OCI-LY1 (cell line): ENCODE data around the gene HGFAC.

Experiments used
- H2AFZ ChIP-seq: fragments of 200-600 bp; sonication (generic), shearing (Covaris generic); 2 replicates; pipeline ENCODE4 v1.6.0; 2014; ENCODE audit warnings: antibody characterized with exemption, mild to moderate bottlenecking, low read length
- H3F3A ChIP-seq: fragments of 200-600 bp; sonication (generic), shearing (Covaris generic); 2 replicates; pipeline ENCODE4 v1.6.0; 2014; ENCODE audit warnings: mild to moderate bottlenecking, antibody characterized with exemption, low read length, moderate library complexity; ENCODE audit not compliant: insufficient read depth
- H3K27ac ChIP-seq: fragments of 200-600 bp; sonication (generic); 2 replicates; pipeline ENCODE4 v1.5.1; 2014; ENCODE audit warnings: low read length, mixed run types, mild to moderate bottlenecking, low read depth; ENCODE audit not compliant: poor library complexity, severe bottlenecking
- H3K27me3 ChIP-seq: fragments of 200-600 bp; sonication (generic); 2 replicates; pipeline ENCODE4 v1.6.0; 2014; ENCODE audit warnings: antibody characterized with exemption, mild to moderate bottlenecking, low read length, moderate library complexity; ENCODE audit not compliant: insufficient read depth
- H3K36me3 ChIP-seq: fragments of 200-600 bp; sonication (generic); 2 replicates; pipeline ENCODE4 v1.6.1; 2014; ENCODE audit warnings: mild to moderate bottlenecking, antibody characterized with exemption, low read length, moderate library complexity, mixed read lengths; ENCODE audit not compliant: insufficient read depth
- H3K4me1 ChIP-seq: fragments of 200-600 bp; sonication (generic); 2 replicates; pipeline ENCODE4 v1.5.1; 2014; ENCODE audit warnings: mild to moderate bottlenecking, low read length, moderate library complexity; ENCODE audit not compliant: insufficient read depth, severe bottlenecking
- H3K4me2 ChIP-seq: fragments of 200-600 bp; sonication (generic), shearing (Covaris generic); 2 replicates; pipeline ENCODE4 v1.6.1; 2014; ENCODE audit warnings: low read length
- H3K4me3 ChIP-seq: fragments of 200-600 bp; sonication (generic); 2 replicates; pipeline ENCODE4 v1.5.1; 2014; ENCODE audit warnings: low read length, low read depth, mild to moderate bottlenecking, mixed read lengths; ENCODE audit not compliant: poor library complexity, severe bottlenecking
- H3K79me2 ChIP-seq: fragments of 200-600 bp; shearing (Covaris generic); 2 replicates; pipeline ENCODE4 v1.6.1; 2016; ENCODE audit warnings: mixed run types, low read length, mixed read lengths; ENCODE audit not compliant: insufficient read depth
- H3K9ac ChIP-seq: fragments of 200-600 bp; sonication (generic), shearing (Covaris generic); 2 replicates; pipeline ENCODE4 v1.6.1; 2014; ENCODE audit warnings: mild to moderate bottlenecking, low read length, mixed read lengths
- H3K9me2 ChIP-seq: fragments of 200-600 bp; sonication (generic), shearing (Covaris generic); 2 replicates; pipeline ENCODE4 v1.6.1; 2014; ENCODE audit warnings: low read depth, mild to moderate bottlenecking, low read length, mixed read lengths
- H3K9me3 ChIP-seq: fragments of 200-600 bp; shearing (Covaris generic); 2 replicates; pipeline ENCODE4 v1.6.1; 2014; ENCODE audit warnings: low read length, mixed read lengths
- H4K20me1 ChIP-seq: fragments of 200-600 bp; sonication (generic), shearing (Covaris generic); 2 replicates; pipeline ENCODE4 v1.6.0; 2016; ENCODE audit warnings: mild to moderate bottlenecking, low read length; ENCODE audit not compliant: insufficient read depth
- EZH2 ChIP-seq: fragments of 200-600 bp; sonication (generic), shearing (Covaris generic); IDR thresholded peaks from 2 replicates; pipeline ENCODE4 v1.8.0; 2017; ENCODE audit warnings: borderline replicate concordance, mixed run types, mild to moderate bottlenecking, antibody characterized with exemption, low read length, moderate library complexity, mixed read lengths
- TF ChIP-seq, protein P1 (sequence below): fragments of 200-600 bp; sonication (generic), shearing (Covaris generic); IDR thresholded peaks from 2 replicates; pipeline ENCODE4 v1.5.1; 2017; ENCODE audit warnings: mild to moderate bottlenecking, antibody characterized with exemption, low read length, moderate library complexity, mixed read lengths

Gene HGFAC

DNA sequence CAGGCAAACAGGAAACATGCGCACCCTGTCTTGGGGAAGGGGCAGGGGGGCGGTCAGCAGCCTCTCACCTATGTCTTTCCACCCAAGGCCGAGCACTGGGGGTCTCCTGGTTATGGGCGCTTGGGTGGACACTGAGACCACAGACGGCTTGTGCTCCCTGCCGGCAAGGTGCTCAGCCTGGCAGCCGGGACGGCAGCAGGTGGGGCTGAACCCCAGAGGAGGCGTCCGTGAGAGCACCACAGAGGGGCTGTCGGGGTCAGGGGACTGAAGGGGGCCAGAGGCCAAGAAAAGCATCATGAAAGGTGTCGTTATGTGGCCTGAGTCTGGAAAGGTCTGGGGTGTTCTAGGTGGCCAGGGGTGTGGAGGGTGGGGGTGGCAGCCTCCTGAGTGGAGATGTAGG is 40.9 kb downstream of the HGFAC start:
- Histone ChIP-seq H3K9me2 (no peaks in the 10 kb centered on the region), H3K9me3 (no peaks in the 10 kb centered on the region), H4K20me1 (no peaks in the 10 kb centered on the region), H3K4me3 (no peak overlapping the region), H3K27me3 (no peaks in the 10 kb centered on the region), H3K4me2 (no peak overlapping the region), H2AFZ (no peak overlapping the region), H3K27ac (no peak overlapping the region), H3F3A (no peaks in the 10 kb centered on the region), H3K79me2 (no peaks in the 10 kb centered on the region), H3K4me1 (no peaks in the 10 kb centered on the region), H3K9ac (no peak overlapping the region), H3K36me3 (no peaks in the 10 kb centered on the region)
- TF ChIP-seq EZH2: no peak
- TF ChIP-seq, protein P1, sequence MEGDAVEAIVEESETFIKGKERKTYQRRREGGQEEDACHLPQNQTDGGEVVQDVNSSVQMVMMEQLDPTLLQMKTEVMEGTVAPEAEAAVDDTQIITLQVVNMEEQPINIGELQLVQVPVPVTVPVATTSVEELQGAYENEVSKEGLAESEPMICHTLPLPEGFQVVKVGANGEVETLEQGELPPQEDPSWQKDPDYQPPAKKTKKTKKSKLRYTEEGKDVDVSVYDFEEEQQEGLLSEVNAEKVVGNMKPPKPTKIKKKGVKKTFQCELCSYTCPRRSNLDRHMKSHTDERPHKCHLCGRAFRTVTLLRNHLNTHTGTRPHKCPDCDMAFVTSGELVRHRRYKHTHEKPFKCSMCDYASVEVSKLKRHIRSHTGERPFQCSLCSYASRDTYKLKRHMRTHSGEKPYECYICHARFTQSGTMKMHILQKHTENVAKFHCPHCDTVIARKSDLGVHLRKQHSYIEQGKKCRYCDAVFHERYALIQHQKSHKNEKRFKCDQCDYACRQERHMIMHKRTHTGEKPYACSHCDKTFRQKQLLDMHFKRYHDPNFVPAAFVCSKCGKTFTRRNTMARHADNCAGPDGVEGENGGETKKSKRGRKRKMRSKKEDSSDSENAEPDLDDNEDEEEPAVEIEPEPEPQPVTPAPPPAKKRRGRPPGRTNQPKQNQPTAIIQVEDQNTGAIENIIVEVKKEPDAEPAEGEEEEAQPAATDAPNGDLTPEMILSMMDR: no peak

DNA sequence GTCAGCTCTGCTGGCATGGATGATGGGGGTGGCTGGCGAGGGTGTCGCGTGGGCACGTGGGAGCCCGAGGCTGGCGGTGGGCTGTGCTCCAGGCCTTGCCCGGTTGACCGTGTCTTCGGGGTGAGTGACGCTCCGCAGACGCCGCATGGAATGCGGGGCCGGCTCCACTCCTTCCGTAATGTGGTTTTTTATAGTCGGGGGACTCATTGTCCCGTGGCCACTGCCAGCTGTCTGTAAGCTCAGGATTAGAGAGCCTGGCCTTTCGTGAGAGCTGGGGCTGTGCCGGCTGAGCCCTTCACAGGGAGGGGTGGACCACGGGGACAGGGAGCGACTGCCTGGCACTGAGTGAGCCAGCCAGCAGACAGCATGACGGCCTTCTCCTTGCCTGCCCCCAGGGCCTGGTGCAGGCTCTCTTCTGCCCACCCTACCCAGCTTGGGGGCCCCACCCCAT is 41.7 kb downstream of the HGFAC start:
- TF ChIP-seq EZH2: no peak
- TF ChIP-seq, protein P1: no peak
- H3K27me3 ChIP-seq: no peaks in the 10 kb centered on the region
- no peaks in the 10 kb centered on the region for H3K79me2 ChIP-seq
- no peaks in the 10 kb centered on the region for H3K36me3 ChIP-seq
- no peaks in the 10 kb centered on the region for H3F3A ChIP-seq
- no peaks in the 10 kb centered on the region for H3K9me2 ChIP-seq
- no peaks in the 10 kb centered on the region for H3K4me1 ChIP-seq
- no peak overlapping the region for H3K27ac ChIP-seq
- H3K4me2 ChIP-seq: no peak overlapping the region
- no peaks in the 10 kb centered on the region for H4K20me1 ChIP-seq
- H3K4me3 ChIP-seq: no peak overlapping the region
- H2AFZ ChIP-seq: no peak overlapping the region
- H3K9me3 ChIP-seq: no peaks in the 10 kb centered on the region
- no peak overlapping the region for H3K9ac ChIP-seq

GRCh38 chr4:3484057-3484973 is 42.5 kb downstream of the HGFAC start:
- Histone ChIP-seq H3K9me2 (no peaks in the 10 kb centered on the region), H3K79me2 (no peaks in the 10 kb centered on the region), H3K36me3 (no peaks in the 10 kb centered on the region), H3K27me3 (no peaks in the 10 kb centered on the region), H3K4me3 (no peak overlapping the region), H3K9ac (no peak overlapping the region), H3K27ac (no peak overlapping the region), H3F3A (no peaks in the 10 kb centered on the region), H3K9me3 (no peaks in the 10 kb centered on the region), H4K20me1 (no peaks in the 10 kb centered on the region), H2AFZ (no peak overlapping the region), H3K4me2 (no peak overlapping the region), H3K4me1 (no peaks in the 10 kb centered on the region)
- TF ChIP-seq EZH2: no peak
- TF ChIP-seq, protein P1: no peak
